ENCODE results near the gene EVI2B.

EVI2B gene

GRCh38 chr17:31321481-31321880 is 7.6 kb upstream of the EVI2B start, which contains the start of gene EVI2A:
Gene EVI2A (minus strand): TSS chr17:31321622. CDS start chr17:31319013, 2,609 bp downstream.
- no peaks in the 10 kb centered on the region for H3K79me1 ChIP-seq (ENCODE audit: low read depth, low read length)
- H3K9ac ChIP-seq (ENCODE audit: low read depth, low read length, poor library complexity) = no peak within 1 kb of the TSS
- H3K14ac ChIP-seq (ENCODE audit: low read length) = no peak within 1 kb of the TSS
- WGBS, 2 donors (ENCODE audit: extremely low coverage in 2 of 2, insufficient read length in 2 of 2, insufficient replicate concordance in 1 of 2) = no CpG with 5 or more reads among the region's 3 CpGs
- no peaks in the 10 kb centered on the region for H3K9me3 ChIP-seq (replicated peaks in 1 of 2; ENCODE audit: control insufficient read depth in 2 of 2, insufficient read depth in 1 of 2, low read depth in 1 of 2, low read length in 2 of 2)
- H3K27ac ChIP-seq (replicated peaks; ENCODE audit: low read length) = no peak within 1 kb of the TSS
- peaks cover 5 to 22% of the 10 kb centered on the region in 2 donors for H3K36me3 ChIP-seq (replicated peaks in 1 of 2; ENCODE audit: control insufficient read depth in 2 of 2, insufficient read depth in 2 of 2, low read length in 2 of 2)
- peaks cover 0 to 4% of the 10 kb centered on the region in 2 donors for H3K4me1 ChIP-seq (ENCODE audit: control insufficient read depth in 2 of 2, insufficient read depth in 1 of 2, low read depth in 1 of 2, low read length in 2 of 2)
- H3K4me2 ChIP-seq (ENCODE audit: insufficient read depth, low read length, poor library complexity, severe bottlenecking) = no peak within 1 kb of the TSS
- no peak within 1 kb of the TSS for H2AK5ac ChIP-seq (ENCODE audit: low read depth, low read length)
- no peak for DNase-seq (ENCODE audit: low spot score)
- no peak within 1 kb of the TSS for H3K4me3 ChIP-seq (ENCODE audit: low read length in 2 of 2)
- H2BK12ac ChIP-seq (ENCODE audit: low read length) = no peak within 1 kb of the TSS
- no peak within 1 kb of the TSS for H2BK15ac ChIP-seq (ENCODE audit: low read length)
- no peak within 1 kb of the TSS for H4K8ac ChIP-seq (ENCODE audit: low read depth, low read length)
- H4K91ac ChIP-seq (ENCODE audit: low read depth, low read length, poor library complexity) = no peak within 1 kb of the TSS
- no peaks in the 10 kb centered on the region for H3K27me3 ChIP-seq (ENCODE audit: control insufficient read depth in 3 of 3, insufficient read depth in 3 of 3, low read depth in 1 of 3, low read length in 3 of 3)
- no peak within 1 kb of the TSS for H3K23ac ChIP-seq (ENCODE audit: low read depth, low read length, poor library complexity)
- H2AFZ ChIP-seq (ENCODE audit: low read length) = no peak within 1 kb of the TSS
- no peak within 1 kb of the TSS for H2BK120ac ChIP-seq (ENCODE audit: low read depth, low read length)
- no peak within 1 kb of the TSS for H2BK5ac ChIP-seq (ENCODE audit: low read length)
- no peak within 1 kb of the TSS for H3K18ac ChIP-seq (ENCODE audit: low read length)
- no peak within 1 kb of the TSS for H3K4ac ChIP-seq (ENCODE audit: low read length)

DNA sequence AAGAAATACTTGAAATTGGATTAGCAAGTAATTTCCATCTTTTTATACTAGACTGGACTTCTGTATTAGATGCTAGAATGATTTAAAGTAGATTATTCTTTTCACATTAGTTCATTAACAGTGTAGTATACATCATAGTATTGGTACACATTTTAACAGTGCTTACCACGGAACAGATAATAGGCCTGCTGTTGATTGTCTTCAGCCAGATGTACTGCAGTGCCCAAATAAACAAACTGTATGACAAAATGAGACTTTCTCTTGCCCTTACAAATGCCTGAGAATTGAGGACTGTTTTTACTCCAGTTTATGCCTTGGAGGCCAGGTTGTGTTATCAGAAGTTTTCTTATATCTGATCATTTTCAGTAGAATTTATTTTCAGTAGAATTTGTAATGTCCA is 6.9 kb upstream of the EVI2B start:
- no peak overlapping the region for H3K27ac ChIP-seq (replicated peaks; ENCODE audit: low read length)
- H4K91ac ChIP-seq (ENCODE audit: low read depth, low read length, poor library complexity) = no peak overlapping the region
- no peak overlapping the region for H3K18ac ChIP-seq (ENCODE audit: low read length)

GRCh38 chr17:31320241-31320640 is 6.4 kb upstream of the EVI2B start:
- no peak overlapping the region for H2BK15ac ChIP-seq (ENCODE audit: low read length)
- H3K4me1 ChIP-seq (ENCODE audit: control insufficient read depth in 2 of 2, insufficient read depth in 1 of 2, low read depth in 1 of 2, low read length in 2 of 2) = peaks cover 0 to 4% of the 10 kb centered on the region in 2 donors
- H3K18ac ChIP-seq (ENCODE audit: low read length) = no peak overlapping the region
- H3K9ac ChIP-seq (ENCODE audit: low read depth, low read length, poor library complexity) = no peak overlapping the region
- H2AK5ac ChIP-seq (ENCODE audit: low read depth, low read length) = no peak overlapping the region
- no peak for DNase-seq (ENCODE audit: low spot score)
- H4K91ac ChIP-seq (ENCODE audit: low read depth, low read length, poor library complexity) = no peak overlapping the region
- H3K9me3 ChIP-seq (replicated peaks in 1 of 2; ENCODE audit: control insufficient read depth in 2 of 2, insufficient read depth in 1 of 2, low read depth in 1 of 2, low read length in 2 of 2) = no peaks in the 10 kb centered on the region
- H3K4me2 ChIP-seq (ENCODE audit: insufficient read depth, low read length, poor library complexity, severe bottlenecking) = no peak overlapping the region
- no peaks in the 10 kb centered on the region for H3K79me1 ChIP-seq (ENCODE audit: low read depth, low read length)
- no peak overlapping the region for H3K4me3 ChIP-seq (ENCODE audit: low read length in 2 of 2)
- H2BK120ac ChIP-seq (ENCODE audit: low read depth, low read length) = no peak overlapping the region
- H2BK5ac ChIP-seq (ENCODE audit: low read length) = no peak overlapping the region
- WGBS, 2 donors (ENCODE audit: extremely low coverage in 2 of 2, insufficient read length in 2 of 2, insufficient replicate concordance in 1 of 2) = no CpG with 5 or more reads among the region's 2 CpGs
- no peak overlapping the region for H3K4ac ChIP-seq (ENCODE audit: low read length)
- H2BK12ac ChIP-seq (ENCODE audit: low read length) = no peak overlapping the region
- no peak overlapping the region for H4K8ac ChIP-seq (ENCODE audit: low read depth, low read length)
- H3K36me3 ChIP-seq (replicated peaks in 1 of 2; ENCODE audit: control insufficient read depth in 2 of 2, insufficient read depth in 2 of 2, low read length in 2 of 2) = peaks cover 0 to 9% of the 10 kb centered on the region in 2 donors
- no peak overlapping the region for H2AFZ ChIP-seq (ENCODE audit: low read length)
- no peaks in the 10 kb centered on the region for H3K27me3 ChIP-seq (ENCODE audit: control insufficient read depth in 3 of 3, insufficient read depth in 3 of 3, low read depth in 1 of 3, low read length in 3 of 3)
- H3K27ac ChIP-seq (replicated peaks; ENCODE audit: low read length) = no peak overlapping the region
- no peak overlapping the region for H3K23ac ChIP-seq (ENCODE audit: low read depth, low read length, poor library complexity)
- no peak overlapping the region for H3K14ac ChIP-seq (ENCODE audit: low read length)

More for the DNA sequence above, 6.9 kb upstream of the EVI2B start:
- H3K4ac ChIP-seq (ENCODE audit: low read length) = no peak overlapping the region
- H3K36me3 ChIP-seq (replicated peaks in 1 of 2; ENCODE audit: control insufficient read depth in 2 of 2, insufficient read depth in 2 of 2, low read length in 2 of 2) = peaks cover under 1 to 15% of the 10 kb centered on the region in 2 donors
- H2BK120ac ChIP-seq (ENCODE audit: low read depth, low read length) = no peak overlapping the region
- no peaks in the 10 kb centered on the region for H3K79me1 ChIP-seq (ENCODE audit: low read depth, low read length)
- H2AFZ ChIP-seq (ENCODE audit: low read length) = no peak overlapping the region
- no peak overlapping the region for H2BK5ac ChIP-seq (ENCODE audit: low read length)
- H3K27me3 ChIP-seq (ENCODE audit: control insufficient read depth in 3 of 3, insufficient read depth in 3 of 3, low read depth in 1 of 3, low read length in 3 of 3) = no peaks in the 10 kb centered on the region
- H4K8ac ChIP-seq (ENCODE audit: low read depth, low read length) = no peak overlapping the region
- no peak overlapping the region for H3K4me2 ChIP-seq (ENCODE audit: insufficient read depth, low read length, poor library complexity, severe bottlenecking)
- no peak overlapping the region for H3K9ac ChIP-seq (ENCODE audit: low read depth, low read length, poor library complexity)
- H3K9me3 ChIP-seq (replicated peaks in 1 of 2; ENCODE audit: control insufficient read depth in 2 of 2, insufficient read depth in 1 of 2, low read depth in 1 of 2, low read length in 2 of 2) = no peaks in the 10 kb centered on the region
- no peak overlapping the region for H2BK12ac ChIP-seq (ENCODE audit: low read length)
- no peak overlapping the region for H3K14ac ChIP-seq (ENCODE audit: low read length)
- H3K4me3 ChIP-seq (ENCODE audit: low read length in 2 of 2) = no peak overlapping the region
- peaks cover 0 to 4% of the 10 kb centered on the region in 2 donors for H3K4me1 ChIP-seq (ENCODE audit: control insufficient read depth in 2 of 2, insufficient read depth in 1 of 2, low read depth in 1 of 2, low read length in 2 of 2)
- no peak overlapping the region for H2BK15ac ChIP-seq (ENCODE audit: low read length)
- no peak overlapping the region for H3K23ac ChIP-seq (ENCODE audit: low read depth, low read length, poor library complexity)
- DNase-seq (ENCODE audit: low spot score) = no peak
- no peak overlapping the region for H2AK5ac ChIP-seq (ENCODE audit: low read depth, low read length)
- no CpG with 5 or more reads among the region's 1 CpG for WGBS, 2 donors (ENCODE audit: extremely low coverage in 2 of 2, insufficient read length in 2 of 2, insufficient replicate concordance in 1 of 2)

GRCh38 chr17:31318851-31319661 is 5.2 kb upstream of the EVI2B start:
- Histone ChIP-seq H2BK15ac (ENCODE audit: low read length) (no peak overlapping the region), H2AK5ac (ENCODE audit: low read depth, low read length) (no peak overlapping the region), H2BK12ac (ENCODE audit: low read length) (no peak overlapping the region), H2AFZ (ENCODE audit: low read length) (no peak overlapping the region), H3K9ac (ENCODE audit: low read depth, low read length, poor library complexity) (no peak overlapping the region), H4K91ac (ENCODE audit: low read depth, low read length, poor library complexity) (no peak overlapping the region), H3K9me3 (replicated peaks in 1 of 2; ENCODE audit: control insufficient read depth in 2 of 2, insufficient read depth in 1 of 2, low read depth in 1 of 2, low read length in 2 of 2) (no peaks in the 10 kb centered on the region), H3K4me1 (ENCODE audit: control insufficient read depth in 2 of 2, insufficient read depth in 1 of 2, low read depth in 1 of 2, low read length in 2 of 2) (peaks cover 0 to 4% of the 10 kb centered on the region in 2 donors), H3K4me2 (ENCODE audit: insufficient read depth, low read length, poor library complexity, severe bottlenecking) (no peak overlapping the region), H3K4ac (ENCODE audit: low read length) (no peak overlapping the region), H3K4me3 (ENCODE audit: low read length in 2 of 2) (no peak overlapping the region), H3K79me1 (ENCODE audit: low read depth, low read length) (no peaks in the 10 kb centered on the region), H3K14ac (ENCODE audit: low read length) (no peak overlapping the region), H4K8ac (ENCODE audit: low read depth, low read length) (no peak overlapping the region), H2BK120ac (ENCODE audit: low read depth, low read length) (no peak overlapping the region), H3K23ac (ENCODE audit: low read depth, low read length, poor library complexity) (no peak overlapping the region), H3K27me3 (ENCODE audit: control insufficient read depth in 3 of 3, insufficient read depth in 3 of 3, low read depth in 1 of 3, low read length in 3 of 3) (no peaks in the 10 kb centered on the region), H3K27ac (replicated peaks; ENCODE audit: low read length) (no peak overlapping the region), H3K36me3 (replicated peaks in 1 of 2; ENCODE audit: control insufficient read depth in 2 of 2, insufficient read depth in 2 of 2, low read length in 2 of 2) (peaks cover 0 to 3% of the 10 kb centered on the region in 2 donors), H3K18ac (ENCODE audit: low read length) (no peak overlapping the region), H2BK5ac (ENCODE audit: low read length) (no peak overlapping the region)
- no peak for DNase-seq (ENCODE audit: low spot score)
- no CpG with 5 or more reads among the region's 5 CpGs for WGBS, 2 donors (ENCODE audit: extremely low coverage in 2 of 2, insufficient read length in 2 of 2, insufficient replicate concordance in 1 of 2)
